A549 (cell line): ENCODE data around the gene UNC13C.

Source experiments
- ESRRA ChIP-seq: fragments of 150-350 bp; IDR thresholded peaks from 2 replicates; pipeline ENCODE4 v1.6.1; 2014; ENCODE audit warnings: mild to moderate bottlenecking, low read length, borderline replicate concordance
- FOSL2 ChIP-seq, 2 experiments: fragments of 450-650 bp in 1 of 2; fragments of >200 bp in 1 of 2; sonication (Bioruptor Twin) in 1 of 2; formaldehyde crosslinking; IDR thresholded peaks; 2 replicates each; pipeline versions ENCODE4 v1.5.0 to v1.6.1; 2016 to 2020; ENCODE audit warnings: mild to moderate bottlenecking in 1 of 2, moderate library complexity in 1 of 2
- JUN ChIP-seq, 2 experiments: fragments of >200 bp; sonication (Bioruptor Twin); formaldehyde crosslinking; IDR thresholded peaks; 2 replicates in 1 of 2; 3 replicates in 1 of 2; pipeline ENCODE4 v1.6.1; 2016 to 2017
- JUNB ChIP-seq: fragments of >200 bp; sonication (Bioruptor Twin); formaldehyde crosslinking; IDR thresholded peaks from 2 replicates; pipeline ENCODE4 v1.6.1; 2016
- PBX3 ChIP-seq: IDR thresholded peaks from 2 replicates; pipeline ENCODE4 v1.6.1; 2012
- PHF8 ChIP-seq: fragments of 200-600 bp; sonication (generic); IDR thresholded peaks from 2 replicates; pipeline ENCODE4 v1.6.1; 2016; ENCODE audit warnings: low read depth, mild to moderate bottlenecking, antibody characterized with exemption, moderate library complexity, borderline replicate concordance
- POLR2A ChIP-seq: IDR thresholded peaks from 2 replicates; pipeline ENCODE4 v1.6.1; 2012; ENCODE audit warnings: mild to moderate bottlenecking, low read length
- POLR2AphosphoS2 ChIP-seq: conservative IDR thresholded peaks from 2 replicates; pipeline ENCODE4 v1.6.1; 2012; ENCODE audit warnings: low read length, improper control_type of control experiment, inconsistent platforms
- SMC3 ChIP-seq: fragments of >200 bp; sonication (Bioruptor Twin); formaldehyde crosslinking; IDR thresholded peaks from 3 replicates; pipeline ENCODE4 v1.6.1; 2018; ENCODE audit warnings: inconsistent platforms
- TF ChIP-seq, protein P1 (sequence below): fragments of >200 bp; sonication (Bioruptor Twin); formaldehyde crosslinking; IDR thresholded peaks from 3 replicates; pipeline ENCODE4 v1.5.1; 2016

DNA sequence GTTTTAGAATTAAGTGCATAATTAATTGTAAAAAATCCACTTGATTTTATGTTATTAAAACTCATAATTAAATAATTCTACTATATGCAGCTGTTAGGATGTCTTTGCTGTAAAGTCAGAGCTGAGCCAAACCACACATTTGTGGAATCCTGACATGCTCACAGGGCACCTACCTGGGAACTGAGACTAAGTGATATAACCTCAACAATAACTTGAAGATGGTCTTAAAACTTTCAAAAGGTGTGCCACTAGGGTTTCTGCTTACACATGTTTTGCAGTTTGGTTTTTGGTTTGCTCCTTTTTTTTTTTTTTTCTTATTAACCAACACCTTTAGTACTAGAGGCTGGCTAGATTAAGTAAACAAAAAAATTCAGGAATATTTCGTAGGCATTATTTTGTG, 549.8 kb downstream of the UNC13C start:
- TF ChIP-seq JUNB (no peak), JUN (IDR thresholded peaks at IDR 0.05) (no peak), POLR2AphosphoS2 (no peak), PBX3 (no peak), ESRRA (no peak), PHF8 (no peak), POLR2A (no peak), FOSL2 (IDR thresholded peaks at IDR 0.05) (no peak), FOSL2 (CRISPR knock-in tag; IDR thresholded peaks at IDR 0.05) (no peak), SMC3 (no peak)
- TF ChIP-seq, protein P1, sequence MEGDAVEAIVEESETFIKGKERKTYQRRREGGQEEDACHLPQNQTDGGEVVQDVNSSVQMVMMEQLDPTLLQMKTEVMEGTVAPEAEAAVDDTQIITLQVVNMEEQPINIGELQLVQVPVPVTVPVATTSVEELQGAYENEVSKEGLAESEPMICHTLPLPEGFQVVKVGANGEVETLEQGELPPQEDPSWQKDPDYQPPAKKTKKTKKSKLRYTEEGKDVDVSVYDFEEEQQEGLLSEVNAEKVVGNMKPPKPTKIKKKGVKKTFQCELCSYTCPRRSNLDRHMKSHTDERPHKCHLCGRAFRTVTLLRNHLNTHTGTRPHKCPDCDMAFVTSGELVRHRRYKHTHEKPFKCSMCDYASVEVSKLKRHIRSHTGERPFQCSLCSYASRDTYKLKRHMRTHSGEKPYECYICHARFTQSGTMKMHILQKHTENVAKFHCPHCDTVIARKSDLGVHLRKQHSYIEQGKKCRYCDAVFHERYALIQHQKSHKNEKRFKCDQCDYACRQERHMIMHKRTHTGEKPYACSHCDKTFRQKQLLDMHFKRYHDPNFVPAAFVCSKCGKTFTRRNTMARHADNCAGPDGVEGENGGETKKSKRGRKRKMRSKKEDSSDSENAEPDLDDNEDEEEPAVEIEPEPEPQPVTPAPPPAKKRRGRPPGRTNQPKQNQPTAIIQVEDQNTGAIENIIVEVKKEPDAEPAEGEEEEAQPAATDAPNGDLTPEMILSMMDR, result no peak
